Stimulated activated CD8-positive, alpha-beta memory T cell treated with anti-CD3 and anti-CD28 coated beads, Interleukin-15, amount 100 ng/mL, for 24 hours (primary cell): Measurements from ENCODE around the gene LPCAT3.
A peak's percentile ranks its signal among the peaks of the same experiment; 100 is the strongest.
"Not testable (repeated sequence)": the region's sequence is repeated elsewhere in the genome, so short reads cannot be mapped to it uniquely, and the experiment has no call there.

Source experiments
- DNase-seq: peaks from one replicate; pipeline ENCODE4 v3.0.0-alpha.2; 2020; ENCODE audit warnings: low read depth

The LPCAT3 gene, protein sequence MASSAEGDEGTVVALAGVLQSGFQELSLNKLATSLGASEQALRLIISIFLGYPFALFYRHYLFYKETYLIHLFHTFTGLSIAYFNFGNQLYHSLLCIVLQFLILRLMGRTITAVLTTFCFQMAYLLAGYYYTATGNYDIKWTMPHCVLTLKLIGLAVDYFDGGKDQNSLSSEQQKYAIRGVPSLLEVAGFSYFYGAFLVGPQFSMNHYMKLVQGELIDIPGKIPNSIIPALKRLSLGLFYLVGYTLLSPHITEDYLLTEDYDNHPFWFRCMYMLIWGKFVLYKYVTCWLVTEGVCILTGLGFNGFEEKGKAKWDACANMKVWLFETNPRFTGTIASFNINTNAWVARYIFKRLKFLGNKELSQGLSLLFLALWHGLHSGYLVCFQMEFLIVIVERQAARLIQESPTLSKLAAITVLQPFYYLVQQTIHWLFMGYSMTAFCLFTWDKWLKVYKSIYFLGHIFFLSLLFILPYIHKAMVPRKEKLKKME

DNA sequence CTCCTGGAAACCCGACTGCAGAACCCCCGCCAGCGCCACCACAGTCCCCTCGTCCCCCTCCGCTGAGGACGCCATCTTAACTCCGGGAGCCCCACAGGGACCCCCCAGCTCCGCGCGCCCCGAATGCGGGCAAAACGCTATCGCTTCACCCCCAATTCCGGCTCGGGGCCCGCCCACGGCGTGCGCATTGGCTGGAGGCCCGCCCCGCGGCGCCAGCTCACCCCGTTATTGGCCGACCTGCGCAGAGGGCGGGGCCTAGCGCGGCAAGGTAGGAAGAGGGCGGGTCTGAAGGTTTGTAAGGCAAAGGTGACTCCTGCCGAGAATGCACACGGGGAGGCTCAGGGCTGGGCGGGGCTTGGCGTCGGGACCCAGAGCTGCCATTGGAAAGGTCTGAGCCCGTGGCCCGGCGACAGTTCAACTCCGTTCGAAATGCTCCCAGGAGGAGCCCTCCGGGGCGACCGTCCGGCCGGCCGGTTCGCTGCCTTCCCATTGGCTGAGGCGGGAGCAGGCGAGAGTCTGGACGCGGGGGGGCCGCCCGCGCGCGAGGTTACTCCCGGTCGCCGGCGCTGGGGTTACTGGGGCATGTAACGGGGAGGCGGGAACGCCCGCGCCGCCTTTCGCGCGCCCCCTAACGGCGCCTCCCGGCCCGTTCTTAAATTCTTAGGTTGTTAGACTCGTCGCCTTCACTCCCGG, at the start of gene LPCAT3:
Gene LPCAT3, minus strand, starts transcription at position 127 of the 693 bp plus-strand sequence. Its CDS starts 52 bp downstream, at position 75.
- DNase-seq, result peak; percentile 92

DNA sequence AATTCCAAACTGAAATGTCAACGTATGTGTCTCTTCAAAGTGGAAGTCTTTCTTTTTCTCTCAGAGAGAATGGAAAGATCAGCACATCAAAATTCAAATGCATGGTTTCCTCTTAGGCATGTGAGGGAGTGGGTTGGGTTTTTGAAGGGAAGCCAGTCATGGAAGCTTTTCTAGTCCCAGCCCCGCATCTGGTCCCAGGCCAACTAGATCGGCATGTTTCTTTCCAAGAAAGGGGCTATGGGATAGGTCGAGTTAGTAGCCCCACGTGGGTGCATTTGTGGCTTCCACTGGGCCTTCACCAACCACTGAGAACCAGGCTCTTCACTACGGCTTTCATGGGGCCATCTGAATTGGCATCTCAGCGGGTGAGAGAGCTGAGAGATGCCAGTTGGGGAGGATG, 48.8 kb upstream of the LPCAT3 start:
- DNase-seq, result no peak

DNA sequence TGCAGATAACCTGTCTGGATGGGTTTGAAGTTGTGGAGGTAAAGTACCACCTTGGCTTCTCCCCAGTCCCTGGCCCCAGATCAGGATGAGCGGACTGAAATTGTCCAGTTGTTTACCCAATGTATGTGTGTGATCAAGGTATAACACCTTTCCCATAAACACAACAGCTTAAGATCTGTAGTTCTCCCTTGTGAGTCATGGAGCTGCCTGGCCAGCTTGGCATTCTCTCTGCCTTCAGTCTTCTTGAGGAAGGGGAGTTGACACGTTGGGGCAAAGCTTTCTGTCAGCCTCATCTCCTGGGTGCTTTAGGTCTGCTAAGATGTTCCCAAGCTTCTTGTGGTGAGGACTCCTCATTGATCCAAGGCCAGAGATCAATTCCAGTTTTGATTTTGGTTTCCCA, 48.3 kb upstream of the LPCAT3 start:
- DNase-seq, result no peak

DNA sequence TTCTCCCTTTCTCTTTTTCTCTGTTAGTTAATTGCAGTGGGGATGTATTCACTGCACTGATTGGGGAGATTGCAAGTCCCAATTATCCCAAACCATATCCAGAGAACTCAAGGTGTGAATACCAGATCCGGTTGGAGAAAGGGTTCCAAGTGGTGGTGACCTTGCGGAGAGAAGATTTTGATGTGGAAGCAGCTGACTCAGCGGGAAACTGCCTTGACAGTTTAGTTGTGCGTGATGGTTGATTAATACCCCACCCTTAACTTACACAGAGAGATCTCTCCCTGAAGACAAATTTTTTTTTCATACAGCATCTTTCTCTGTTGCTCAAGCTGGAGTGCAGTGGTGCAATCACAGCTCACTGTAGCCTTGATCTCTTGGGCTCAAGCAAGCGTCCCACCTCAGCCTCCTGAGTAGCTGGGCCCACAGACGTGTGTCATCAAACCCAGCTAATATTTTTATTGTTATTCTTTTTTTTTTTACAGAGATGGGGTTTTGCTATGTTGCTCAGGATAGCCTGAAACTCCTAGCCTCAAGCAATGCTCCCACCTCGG, 46.9 kb upstream of the LPCAT3 start:
- DNase-seq, result no peak

DNA sequence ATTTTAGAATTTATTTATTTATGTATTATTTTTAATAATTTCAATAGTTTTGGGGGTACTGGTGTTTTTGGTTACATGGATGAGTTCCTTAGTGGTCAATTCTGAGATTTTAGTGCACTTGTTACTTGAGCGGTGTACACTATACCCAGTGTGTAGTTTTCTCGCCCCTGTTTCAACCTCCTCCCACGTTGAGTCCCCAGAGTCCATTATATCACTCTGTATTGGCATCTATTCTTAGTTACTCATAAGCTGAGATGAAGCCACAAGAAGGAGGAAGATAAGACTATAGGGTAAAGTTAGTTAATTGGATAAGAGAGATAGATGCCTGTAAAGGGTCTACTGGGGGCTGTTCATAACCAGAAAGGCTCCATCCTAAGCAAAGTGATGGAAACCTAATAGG, 46.2 kb upstream of the LPCAT3 start:
- DNase-seq, result no peak

DNA sequence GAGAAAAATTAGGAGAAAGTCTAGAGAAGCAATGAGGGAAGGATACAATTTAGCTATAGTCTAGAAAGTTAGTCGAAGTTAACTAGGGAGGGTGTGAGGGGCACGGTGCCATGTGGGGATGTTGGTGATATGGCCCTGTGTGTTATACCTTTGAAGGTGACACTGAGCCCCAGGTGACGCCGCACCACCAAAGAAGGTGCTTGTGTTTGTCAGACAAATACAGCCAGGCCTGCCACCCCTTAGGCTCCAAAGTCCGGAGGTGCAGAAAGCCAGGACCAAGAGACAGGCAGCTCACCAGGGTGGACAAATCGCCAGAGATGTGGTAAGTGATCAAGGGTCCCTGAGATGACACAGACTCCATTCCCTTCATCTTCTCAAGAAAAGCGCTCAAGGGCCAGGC, 43.3 kb upstream of the LPCAT3 start:
- no peak for DNase-seq

DNA sequence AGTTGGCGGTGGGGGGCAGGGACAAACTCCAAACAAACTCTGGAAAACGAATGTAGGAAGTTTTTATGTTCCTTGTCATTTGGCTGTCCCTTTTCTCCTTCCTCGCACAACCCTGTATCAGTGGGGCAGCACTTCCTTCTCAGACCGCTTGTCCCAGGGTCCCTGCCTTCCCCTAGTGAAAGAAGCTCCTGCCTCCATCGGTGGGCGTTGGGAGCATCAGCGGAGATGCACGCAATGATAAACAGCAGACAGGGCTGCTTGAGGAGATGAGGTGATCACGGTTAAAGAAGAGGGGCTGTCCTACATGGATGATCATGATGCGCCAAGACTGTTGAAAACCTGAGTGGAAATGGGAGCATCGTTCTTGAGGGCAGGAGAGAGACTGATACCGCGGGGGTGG, 42.9 kb upstream of the LPCAT3 start:
- no peak for DNase-seq

DNA sequence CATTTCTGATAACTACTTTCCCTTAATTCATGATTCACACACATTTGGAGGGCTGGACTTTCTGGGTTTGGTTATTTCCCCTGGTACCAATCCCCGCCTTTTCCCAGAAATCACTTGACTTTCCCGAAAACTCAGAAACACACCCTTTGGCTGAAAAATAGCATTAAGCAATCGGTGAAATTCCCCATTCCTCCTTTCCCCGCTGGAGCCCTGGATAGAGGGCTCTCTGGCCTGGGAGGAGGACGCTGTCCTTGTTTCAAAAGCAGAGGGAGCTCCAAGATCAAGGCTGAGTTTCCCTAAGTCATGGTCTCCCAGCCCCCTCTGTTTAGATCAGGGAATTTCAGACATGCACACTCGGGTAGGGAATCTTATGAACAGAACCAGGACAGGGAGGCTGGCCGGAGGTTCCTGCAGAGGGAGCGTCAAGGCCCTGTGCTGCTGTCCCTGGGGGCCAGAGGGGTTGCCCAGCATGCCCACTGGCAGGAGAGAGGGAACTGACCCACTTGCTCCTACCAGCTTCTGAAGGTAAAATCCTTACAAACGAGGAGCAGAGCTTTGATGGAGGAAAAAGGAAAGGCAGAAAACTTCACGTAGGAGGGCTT, 42.2 kb upstream of the LPCAT3 start, which contains the start of gene C1S:
Gene C1S, plus strand, starts transcription at position 366 of the 602 bp plus-strand sequence. CDS start 1,195 bp downstream, outside the sequence.
- no peak for DNase-seq

DNA sequence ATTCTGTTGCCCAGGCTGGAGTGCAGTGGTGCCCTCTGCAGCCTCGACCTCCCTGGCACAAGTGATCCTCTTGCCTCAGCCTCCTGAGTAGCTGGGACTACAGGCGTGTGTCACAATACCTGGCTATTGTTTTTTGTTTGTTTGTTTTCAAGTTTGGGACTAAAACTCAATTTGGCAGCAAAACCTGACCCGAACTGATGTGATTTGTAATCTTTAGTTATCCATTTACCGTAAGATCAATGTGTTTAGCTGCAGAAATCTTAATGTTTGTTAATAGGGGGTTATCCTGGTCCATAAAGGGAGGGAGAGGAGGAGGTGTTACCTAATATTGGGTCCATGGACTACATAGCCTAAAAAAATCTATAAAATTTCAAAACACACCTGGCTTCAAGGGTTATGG, 41.5 kb upstream of the LPCAT3 start:
- DNase-seq, result no peak

DNA sequence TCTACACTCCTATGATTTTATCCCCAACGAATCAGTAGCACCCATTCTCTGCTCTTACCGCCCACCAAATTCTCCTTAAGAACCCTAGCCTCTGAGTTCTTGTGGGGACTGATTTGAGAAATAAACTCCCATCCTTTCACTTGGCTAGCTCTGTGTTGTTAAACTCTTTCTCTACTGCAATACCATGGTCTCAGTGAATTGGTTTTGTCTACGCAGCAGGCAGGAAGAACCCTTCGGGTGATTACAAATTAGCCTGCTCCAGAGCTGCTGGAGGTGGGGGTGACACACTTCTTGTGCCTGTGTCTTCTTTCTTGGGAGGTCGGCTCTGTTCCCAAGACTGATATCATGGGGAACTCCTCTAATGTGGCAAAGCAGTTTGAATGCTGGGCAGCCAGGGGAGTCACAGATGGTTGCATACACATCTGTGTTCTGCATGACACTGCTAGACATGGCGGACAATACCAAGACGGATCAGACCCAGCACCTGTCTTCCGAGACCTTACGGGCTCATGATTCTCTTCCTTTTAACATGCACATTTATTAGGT, 40.6 kb upstream of the LPCAT3 start:
- no peak for DNase-seq

DNA sequence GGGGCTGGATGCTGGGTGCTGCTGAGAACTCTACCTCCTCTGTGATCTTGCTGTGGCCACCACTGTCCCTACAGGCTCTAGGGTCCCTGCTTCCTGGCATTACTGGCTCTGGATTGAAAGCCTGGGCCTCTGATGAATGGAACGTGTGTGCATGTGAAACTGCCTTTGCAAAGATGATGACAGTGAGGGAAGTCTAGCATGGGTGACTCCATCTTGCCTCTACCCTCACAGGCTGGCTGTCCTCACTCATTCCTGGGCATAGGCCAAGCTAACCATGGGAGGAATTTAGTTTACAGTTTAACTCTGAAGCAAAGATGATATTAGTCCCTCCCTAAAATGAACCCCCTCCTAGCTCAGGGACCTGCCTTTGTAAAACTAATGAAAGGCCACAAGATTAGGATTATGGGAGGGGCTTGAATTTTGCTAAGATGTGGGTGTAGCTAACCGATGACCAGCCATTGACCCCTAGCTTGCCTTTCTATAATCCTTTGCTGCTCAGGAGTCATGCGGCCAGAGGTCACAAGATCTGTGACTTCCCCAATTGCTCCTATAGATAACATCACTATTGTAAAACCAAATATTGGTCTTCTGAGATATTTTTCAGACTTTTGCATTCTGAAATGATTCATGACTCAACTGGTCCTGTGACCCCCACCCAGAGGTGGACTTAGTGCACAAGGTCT, 40.0 kb upstream of the LPCAT3 start:
- DNase-seq, result no peak

DNA sequence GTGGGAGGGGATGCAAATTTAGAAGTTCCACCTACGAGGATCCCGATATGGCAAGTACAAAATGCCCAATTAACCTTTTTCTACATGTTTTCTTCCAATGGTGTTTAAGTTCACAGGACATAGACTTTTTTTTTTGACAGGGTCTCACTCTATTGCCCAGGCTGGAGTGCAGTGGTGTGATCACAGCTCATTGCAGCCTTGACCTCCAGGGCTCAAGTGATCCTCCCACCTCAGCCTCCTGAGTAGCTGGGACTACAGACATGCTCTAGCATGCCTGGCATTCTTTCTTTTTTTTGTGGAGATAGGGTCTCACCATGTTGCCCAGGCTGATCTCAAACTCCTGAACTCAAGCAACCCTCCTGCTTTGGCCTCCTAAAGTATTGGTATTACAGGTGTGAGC, 37.5 kb upstream of the LPCAT3 start:
- not testable (repeated sequence) for DNase-seq

DNA sequence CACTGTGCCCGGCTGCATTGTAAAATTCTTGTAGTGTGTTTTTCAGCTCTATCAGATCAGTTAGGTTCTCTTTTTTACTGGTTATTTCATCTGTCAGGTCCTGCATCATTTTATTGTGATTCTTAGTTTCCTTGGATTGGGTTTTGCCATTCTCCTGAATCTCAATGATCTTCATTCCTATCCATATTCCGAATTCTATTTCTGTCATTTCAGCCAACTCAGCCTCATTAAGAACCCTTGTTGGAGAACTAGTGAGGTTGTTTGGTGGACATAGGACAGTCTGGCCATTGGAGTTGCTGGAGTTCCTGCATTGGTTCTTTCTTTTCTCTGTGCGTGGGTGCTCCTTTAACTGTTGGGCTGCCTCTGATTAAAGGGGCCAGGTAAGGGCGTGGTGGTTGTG, 36.6 kb upstream of the LPCAT3 start:
- DNase-seq, result no peak

DNA sequence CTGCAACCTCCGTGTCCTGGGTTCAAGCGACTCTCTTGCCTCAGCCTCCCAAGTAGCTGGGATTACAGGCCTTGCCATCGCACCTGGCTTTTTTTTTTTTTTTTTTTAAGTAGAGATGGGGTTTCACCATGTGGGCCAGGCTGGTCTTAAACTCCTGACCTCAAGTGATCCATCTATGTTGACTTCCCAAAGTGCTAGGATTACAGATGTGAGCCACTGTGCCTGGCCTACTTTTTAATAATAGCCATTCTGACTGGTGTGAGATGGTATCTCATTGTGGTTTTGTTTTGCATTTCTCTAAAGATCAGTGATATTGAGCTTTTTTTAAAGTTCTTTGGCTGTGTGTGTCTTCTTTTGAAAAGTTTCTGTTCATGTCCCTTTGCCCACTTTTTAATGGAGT, 31.7 kb upstream of the LPCAT3 start:
- not testable (repeated sequence) for DNase-seq

DNA sequence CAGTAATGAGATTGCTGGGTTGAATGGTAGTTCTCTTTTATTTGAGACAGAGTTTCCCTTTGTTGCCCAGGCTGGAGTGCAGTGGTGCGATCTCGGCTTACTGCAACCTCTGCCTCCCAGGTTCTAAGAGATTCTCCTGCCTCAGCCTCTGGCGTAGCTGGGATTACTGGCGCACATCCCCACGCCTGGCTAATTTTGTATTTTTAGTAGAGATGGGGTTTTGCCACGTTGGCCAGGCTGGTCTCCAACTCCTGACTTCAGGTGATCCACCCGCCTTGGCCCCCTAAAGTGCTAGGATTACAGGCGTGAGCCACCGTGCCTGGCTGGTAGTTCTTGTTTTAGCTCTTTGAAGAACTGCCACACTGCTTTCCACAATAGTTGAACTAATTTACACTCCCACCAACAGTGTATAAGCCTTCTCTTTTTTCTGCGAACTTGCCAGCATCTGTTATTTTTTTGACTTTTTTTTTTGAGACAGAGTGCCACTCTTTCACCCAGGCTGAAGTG, 31.2 kb upstream of the LPCAT3 start:
- not testable (repeated sequence) for DNase-seq

DNA sequence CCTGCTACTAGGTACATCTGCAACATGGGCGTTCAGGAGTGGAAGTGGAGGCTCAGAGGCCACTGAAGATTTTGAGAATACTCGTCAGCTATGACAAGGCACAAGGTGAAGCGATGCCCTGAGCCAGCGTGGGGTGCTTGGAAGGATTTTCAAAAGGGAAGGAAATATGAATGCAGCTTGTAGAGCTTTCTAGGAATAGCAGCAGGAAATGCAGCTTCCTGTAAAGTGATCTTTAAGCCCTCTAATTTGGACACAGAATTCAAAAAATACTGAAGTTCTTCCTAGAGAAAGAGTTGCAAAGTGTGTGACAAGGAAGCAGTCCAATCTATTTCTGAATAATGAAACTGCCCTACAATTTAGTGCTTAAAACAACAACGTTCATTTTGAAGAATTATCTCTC, 29.0 kb upstream of the LPCAT3 start:
- DNase-seq, result no peak

DNA sequence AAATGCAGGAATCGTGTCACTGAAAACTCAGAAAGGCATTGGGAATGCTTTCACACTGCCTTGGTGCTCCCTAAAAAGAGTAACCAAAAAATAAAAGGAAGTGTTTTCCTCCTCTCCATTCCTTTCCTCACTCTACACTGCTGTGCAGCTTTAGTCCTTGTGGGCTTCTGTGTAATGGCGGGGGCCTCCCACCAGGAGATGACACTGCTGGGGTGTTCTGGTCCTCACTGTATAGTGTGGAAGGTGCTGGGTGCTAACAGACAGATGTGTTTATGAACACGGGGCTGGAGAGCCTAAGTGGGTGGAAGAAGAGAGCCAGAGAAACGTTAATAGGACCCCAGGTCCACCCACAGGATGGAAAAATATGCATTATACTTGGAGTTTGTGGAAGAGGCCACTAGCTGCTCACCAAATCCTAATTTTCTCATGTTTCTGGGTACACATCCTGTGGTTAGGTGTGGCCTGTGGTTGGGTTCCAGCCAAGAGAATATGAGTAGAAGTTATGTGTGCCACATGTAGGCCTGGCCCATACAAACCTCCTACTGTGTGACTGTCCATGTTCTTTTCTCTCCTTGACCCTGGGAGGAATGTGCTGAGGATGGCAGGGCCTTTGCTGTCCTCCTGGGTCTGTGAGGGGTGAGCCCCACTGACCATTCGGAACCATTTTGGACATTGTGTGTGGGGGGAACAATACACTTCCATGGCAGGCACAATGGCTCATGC, 28.3 kb upstream of the LPCAT3 start:
- DNase-seq, result no peak

DNA sequence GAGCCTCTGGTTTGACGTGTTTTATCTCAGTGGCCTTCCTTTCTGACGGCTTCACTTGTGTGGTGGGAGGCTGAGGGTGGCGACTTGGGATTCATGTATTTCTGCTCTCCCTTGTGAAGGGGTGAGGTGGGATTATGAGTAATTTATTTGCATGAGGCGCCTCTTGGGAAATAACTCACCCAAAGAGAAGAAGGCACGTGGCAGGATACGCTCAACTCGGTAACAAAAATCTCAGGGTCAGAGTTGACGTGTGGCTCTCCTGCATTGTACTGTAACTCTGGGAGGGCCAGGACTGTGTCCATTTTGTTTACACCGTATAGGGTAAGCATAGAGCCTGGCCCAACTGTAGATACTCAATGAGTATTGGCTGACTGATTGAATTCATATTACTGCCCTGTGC, 27.6 kb upstream of the LPCAT3 start:
- no peak for DNase-seq

DNA sequence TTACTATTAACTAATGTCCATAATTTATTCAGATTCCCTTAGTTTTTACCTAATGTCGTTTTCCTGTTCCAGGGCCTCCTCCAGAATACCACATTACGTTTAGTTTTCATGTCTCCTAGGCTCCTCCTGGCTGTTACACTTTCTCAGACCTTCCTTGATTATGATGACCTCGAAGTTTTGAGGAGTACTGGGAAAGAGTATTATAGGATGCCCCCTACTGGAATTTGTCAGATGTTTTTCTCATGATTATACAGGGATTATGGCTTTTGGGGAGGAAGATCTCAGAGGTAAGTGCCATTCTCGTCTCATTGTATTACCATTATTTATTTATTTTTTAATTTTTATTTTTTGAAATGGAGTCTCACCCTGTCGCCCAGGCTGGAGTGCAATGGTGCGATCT, 24.6 kb upstream of the LPCAT3 start:
- DNase-seq, result no peak

DNA sequence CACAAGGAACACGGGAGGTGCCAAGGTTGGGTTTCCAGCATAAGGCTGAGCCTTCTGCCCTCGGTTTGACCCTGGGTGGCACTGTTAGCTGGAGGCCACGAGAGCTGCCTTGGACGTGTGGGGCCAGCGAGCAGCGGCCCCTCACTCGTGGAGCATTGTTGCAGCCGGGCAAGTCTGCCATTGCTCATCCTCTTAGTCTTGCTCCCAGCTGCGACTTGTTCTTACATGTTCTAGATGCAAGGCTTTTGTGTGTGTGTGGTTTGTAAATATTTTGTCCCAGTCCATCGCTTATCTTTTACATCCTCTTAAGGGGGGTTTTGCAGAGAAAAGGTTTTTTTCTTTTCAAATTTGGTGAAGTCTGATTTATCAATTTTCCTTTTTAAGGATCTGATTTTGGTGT, 21.1 kb upstream of the LPCAT3 start:
- no peak for DNase-seq

DNA sequence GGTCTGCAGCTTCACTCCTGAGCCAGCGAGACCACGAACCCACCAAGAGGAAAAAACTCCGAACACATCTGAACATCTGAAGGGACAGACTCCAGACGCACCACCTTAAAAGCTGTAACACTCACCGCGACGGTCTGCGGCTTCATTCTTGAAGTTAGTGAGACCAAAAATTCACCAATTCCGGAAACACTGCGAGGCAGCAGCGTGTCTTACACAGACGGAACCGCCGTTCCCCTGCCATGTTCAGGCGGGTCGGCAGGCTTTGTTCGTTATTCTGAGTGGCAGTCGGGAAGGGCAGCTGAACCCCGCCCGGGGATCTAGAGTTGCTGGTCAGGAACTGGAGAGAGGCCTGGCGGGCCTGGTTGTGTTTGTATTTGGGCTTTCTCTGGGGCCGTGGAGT, 20.3 kb upstream of the LPCAT3 start:
- DNase-seq, result no peak
